ENCODE measurements around the gene MR1.

The MR1 gene

DNA sequence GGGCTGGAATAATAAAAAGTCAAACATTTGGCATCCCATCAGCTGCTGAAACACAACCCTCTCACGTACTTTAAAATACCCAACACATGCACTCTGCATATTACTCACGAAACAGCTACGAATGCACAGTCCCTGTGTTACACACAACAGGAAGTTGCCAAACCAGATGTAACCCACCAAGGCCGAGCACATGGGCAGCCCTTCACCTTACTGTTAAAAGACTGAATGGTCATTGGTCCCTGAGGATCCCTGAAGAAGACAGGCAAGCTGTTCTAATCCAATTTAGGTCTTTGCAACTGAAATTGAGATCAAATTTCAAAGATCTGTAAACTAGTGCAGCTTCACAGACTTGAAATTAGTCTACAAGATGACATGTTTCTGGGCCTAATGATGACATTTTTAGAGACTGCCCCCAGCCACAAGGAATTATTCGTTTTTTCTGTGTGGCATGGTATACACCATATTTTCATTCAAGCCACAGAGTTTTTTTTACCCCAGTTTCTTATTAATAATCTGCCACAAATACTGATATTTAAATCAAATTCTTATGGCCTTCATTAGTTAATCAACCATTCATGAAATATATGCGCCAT, 29.1 kb downstream of the MR1 start:
- DNase-seq (ENCODE audit: low read depth) = no peak
- TF ChIP-seq, protein P1, sequence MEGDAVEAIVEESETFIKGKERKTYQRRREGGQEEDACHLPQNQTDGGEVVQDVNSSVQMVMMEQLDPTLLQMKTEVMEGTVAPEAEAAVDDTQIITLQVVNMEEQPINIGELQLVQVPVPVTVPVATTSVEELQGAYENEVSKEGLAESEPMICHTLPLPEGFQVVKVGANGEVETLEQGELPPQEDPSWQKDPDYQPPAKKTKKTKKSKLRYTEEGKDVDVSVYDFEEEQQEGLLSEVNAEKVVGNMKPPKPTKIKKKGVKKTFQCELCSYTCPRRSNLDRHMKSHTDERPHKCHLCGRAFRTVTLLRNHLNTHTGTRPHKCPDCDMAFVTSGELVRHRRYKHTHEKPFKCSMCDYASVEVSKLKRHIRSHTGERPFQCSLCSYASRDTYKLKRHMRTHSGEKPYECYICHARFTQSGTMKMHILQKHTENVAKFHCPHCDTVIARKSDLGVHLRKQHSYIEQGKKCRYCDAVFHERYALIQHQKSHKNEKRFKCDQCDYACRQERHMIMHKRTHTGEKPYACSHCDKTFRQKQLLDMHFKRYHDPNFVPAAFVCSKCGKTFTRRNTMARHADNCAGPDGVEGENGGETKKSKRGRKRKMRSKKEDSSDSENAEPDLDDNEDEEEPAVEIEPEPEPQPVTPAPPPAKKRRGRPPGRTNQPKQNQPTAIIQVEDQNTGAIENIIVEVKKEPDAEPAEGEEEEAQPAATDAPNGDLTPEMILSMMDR (IDR thresholded peaks at IDR 0.05; ENCODE audit: control insufficient read depth, extremely low read depth, insufficient read depth) = no peak
- H3K4me3 ChIP-seq (ENCODE audit: low read depth, low read length) = no peak overlapping the region

DNA sequence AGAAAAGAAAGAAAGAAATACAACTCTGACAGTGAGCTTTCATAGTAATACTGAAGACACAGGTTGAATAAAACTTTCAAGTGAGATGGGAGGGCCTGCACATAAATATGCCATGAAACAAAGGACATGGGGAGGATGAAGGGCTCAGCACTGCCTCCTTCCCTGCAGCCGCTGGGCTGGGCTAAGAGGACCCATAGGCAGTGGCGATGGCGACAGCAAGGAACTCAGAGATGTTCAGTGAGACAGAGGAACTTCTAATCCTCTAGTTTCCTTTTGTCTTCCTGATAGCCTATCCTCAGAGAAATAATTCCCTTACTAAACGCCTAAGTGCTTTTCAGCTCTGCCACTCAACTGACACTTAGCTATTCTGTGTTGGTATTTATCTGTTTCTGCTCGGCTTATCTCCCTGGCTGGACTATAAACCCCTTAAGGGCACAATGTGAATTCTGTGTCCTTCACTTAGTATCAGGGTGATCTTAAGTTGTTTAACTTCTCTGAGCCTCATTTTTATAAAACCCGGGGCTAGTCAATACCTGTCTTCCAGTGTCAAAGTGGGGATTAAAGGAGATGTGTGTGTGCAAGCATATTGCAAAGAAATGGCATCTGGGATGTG, 30.3 kb downstream of the MR1 start:
- DNase-seq (ENCODE audit: low read depth) = no peak
- TF ChIP-seq, protein P1 (IDR thresholded peaks at IDR 0.05; ENCODE audit: control insufficient read depth, extremely low read depth, insufficient read depth) = no peak
- H3K4me3 ChIP-seq (ENCODE audit: low read depth, low read length) = no peak overlapping the region

DNA sequence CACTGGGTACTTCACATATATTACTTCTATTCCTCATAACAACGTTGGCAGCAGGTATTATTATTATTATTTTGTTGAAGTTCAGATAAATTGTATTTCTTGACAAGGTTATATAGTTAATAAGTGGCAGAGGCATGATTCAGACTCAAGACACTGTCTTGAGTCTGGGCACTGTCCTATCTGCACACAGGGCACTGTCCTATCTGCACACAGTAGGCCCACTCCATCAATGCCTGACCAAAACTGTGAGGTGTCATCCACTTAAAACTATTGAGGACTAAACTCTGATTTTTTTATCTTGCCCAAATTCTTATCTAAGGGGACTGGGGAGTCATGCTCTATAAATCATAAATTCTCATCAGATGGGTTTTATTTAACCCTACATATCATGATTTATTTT, 30.9 kb downstream of the MR1 start:
- no peak for DNase-seq (ENCODE audit: low read depth)
- H3K4me3 ChIP-seq (ENCODE audit: low read depth, low read length) = no peak overlapping the region
- TF ChIP-seq, protein P1 (IDR thresholded peaks at IDR 0.05; ENCODE audit: control insufficient read depth, extremely low read depth, insufficient read depth) = no peak

DNA sequence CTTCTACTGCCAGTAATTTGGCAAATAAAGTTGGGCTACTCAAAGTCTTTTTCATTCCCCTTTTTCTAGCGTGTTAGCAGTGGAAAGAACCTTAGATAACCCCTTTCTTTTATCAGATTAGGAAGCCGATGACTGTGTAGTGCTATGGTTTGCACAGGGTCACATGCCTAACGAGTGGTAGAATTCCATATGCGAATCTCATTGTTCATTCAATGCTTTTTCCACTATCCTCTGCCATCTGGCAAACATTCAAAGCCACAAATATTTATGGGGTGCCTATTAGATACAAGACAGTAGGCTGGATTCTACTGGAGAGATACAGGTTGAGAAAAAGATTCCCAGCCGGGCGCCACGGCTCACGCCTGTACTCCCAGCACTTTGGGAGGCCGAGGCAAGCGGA, 39.9 kb downstream of the MR1 start:
- no peak overlapping the region for H3K4me3 ChIP-seq (ENCODE audit: low read depth, low read length)
- TF ChIP-seq, protein P1 (IDR thresholded peaks at IDR 0.05; ENCODE audit: control insufficient read depth, extremely low read depth, insufficient read depth) = no peak
- no peak for DNase-seq (ENCODE audit: low read depth)

DNA sequence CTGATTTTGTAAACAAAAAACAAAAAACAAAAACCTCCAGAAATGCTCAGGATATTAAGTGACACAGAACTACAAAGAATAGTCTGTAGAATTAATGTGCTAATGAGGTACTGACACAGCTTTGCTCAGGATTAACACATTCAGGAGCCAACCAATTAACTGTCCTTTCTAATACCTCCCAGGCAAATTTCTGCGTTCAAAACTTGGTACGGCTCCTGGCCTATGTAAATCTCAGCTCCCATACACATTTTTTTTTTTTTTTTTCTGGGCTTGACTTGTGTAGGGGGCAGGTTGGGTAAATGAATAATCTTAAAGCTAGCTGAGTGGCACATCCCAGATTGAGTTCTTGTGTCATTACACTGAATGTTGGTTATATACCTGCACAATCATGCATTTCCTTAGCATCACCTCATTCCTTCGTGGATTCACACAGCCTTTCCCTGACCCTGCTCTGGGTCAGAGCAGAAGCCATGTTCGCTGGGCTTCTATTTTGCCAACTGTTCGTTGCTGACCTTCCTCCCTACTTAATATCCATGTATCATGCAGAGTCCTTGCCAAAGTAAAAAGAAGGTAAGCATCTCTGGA, 42.1 kb downstream of the MR1 start:
- no peak for DNase-seq (ENCODE audit: low read depth)
- no peak overlapping the region for H3K4me3 ChIP-seq (ENCODE audit: low read depth, low read length)
- TF ChIP-seq, protein P1 (IDR thresholded peaks at IDR 0.05; ENCODE audit: control insufficient read depth, extremely low read depth, insufficient read depth) = no peak

DNA sequence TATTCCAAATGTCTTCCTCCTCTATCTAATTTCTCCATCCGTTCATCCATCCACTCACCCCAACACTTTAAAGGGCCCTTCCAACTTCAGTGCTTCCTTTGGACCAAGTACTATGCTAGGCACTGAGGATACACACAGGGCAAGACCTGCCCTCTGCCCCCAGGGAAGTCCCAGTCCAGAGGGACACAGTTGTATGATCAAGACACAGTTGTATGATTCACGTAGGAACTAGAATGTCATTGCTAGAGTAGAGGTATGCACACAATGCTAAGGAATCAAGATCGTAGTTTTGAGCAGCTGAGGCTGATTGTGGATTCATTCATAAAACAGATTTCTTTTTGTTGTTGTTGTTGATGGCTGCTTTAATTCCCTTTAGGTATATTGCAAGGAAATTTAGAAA, 43.1 kb downstream of the MR1 start:
- TF ChIP-seq, protein P1 (IDR thresholded peaks at IDR 0.05; ENCODE audit: control insufficient read depth, extremely low read depth, insufficient read depth) = no peak
- DNase-seq (ENCODE audit: low read depth) = no peak
- no peak overlapping the region for H3K4me3 ChIP-seq (ENCODE audit: low read depth, low read length)

All from LNCaP clone FGC (cell line).